Activated T-cell treated with anti-CD3 and anti-CD28 coated beads for 24 hours (primary cell): ENCODE results near the gene TMEM126B.
A peak's percentile ranks its signal among the peaks of the same experiment; 100 is the strongest.

ENCODE experiments used
- DNase-seq: peaks from one replicate; pipeline ENCODE4 v3.0.0-alpha.2; 2020; ENCODE audit warnings: low read depth

The TMEM126B gene

DNA sequence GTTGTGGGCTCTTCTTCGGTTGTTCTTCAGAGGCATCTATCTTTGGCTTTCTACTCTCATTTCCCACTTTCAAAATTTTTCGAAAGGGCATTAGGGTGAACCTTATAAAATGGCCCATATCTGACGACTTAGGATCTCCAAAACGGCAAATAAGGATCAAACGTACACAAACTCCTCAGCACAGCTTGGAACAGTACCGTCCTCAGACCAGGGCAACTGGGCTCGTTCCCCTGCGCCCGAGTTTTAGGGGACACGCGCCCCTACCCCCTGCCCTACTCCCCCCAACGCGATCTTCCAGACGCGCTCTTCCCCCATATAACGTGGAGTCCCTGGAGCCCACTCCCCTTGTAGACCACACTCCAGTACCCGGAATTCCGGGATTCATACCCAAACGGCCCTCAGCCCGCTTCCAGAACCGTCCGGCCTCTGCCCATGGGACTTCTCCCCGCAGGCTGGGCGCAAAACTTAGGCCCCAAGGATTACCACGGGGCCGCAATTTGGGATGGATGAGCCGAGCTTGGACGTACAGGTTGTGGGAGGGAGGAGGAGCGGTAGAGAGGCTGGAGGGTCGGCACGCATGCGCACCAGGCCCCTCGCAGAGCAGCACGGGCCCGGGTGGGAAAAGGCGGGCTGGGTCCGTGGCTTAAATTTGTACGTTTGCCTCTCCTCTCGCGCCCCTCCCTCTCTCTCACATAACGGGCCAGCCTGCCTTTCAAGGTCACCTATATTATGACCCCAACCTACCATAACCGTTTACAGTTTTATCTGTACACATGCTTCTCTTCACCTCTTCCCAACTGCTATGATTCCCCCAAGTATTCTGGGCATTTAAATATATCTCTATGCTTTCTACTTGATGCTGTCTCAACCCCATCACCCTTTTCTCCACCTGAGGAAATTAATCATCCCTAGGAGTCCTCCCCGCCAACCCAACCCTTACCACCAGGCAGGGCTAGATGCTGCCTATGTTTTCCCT, 54.2 kb downstream of the TMEM126B start:
- DNase-seq, result peak; percentile 60

DNA sequence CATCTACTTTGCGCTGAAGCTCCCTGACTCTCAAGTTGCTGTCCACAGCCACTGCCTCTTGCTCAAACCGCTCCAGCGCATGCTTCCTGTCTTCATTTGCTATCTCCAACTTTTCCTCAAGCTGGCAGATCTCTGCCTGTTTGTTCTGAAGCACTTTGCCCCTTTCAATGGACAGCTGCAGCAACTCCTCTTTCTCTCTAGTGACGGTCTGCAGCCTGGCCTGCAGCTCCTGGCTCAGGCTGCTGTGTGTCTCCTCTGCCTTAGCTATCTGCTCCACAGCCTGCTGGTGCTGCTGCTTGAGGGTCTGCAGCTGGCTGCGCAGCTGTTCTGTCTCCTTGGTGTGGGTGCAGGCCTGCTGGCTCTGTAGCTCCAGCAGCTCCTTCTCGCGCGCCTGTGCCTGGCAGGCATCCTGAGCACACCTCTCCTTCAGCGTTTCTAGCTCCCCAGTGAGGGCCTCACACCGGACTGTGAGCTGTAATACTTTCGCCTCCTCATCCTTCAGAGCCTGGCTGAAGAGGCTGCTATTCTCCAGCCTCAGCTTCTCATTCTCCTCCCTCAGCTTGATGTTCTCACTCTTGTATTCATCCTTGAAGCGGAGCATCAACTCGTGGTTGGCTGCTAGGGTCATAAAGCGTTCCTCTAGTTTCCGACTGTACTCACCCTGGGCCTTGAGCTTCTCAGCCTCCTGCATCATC, 56.9 kb downstream of the TMEM126B start:
- no peak for DNase-seq

DNA sequence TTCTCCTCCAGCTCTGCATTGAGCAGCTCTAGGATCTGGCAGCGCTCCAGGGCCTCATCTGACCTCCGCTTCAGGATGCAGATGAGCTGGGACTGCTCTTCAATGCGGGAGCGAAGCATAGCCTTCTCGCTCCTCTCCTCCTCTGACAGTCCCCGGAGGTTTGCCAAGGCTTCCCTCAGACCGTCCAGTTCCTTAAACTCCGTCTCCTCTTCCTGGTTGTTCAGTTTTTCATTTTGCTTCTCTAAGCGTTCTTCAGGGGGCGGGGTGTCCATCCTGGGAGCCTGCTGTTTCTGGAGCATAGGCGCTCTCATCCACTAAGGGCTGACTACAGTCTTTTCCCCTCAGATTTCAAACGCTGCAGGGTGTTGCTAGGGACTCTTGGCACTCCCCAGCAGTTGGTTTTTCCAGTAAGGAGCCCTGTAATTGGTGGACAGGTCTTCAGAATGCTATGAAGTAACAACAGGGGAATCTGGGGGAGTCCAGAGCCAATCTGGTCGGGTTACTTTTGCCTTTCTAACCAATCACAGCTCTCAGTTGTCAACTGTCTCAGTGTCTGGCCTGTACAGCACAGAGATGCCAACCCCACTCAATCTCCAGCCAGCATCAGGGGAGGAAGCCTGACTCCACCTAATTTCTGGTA, 57.5 kb downstream of the TMEM126B start, which contains the start of gene CCDC89:
CCDC89 (minus strand) TSS at position 376 of the 640 bp plus-strand sequence; CDS start at position 311, 65 bp downstream.
- DNase-seq, result no peak
